Left lung (tissue), 10 donors: ENCODE data around the gene ADAM20. TPM values are rescaled to one million over a fixed set of nuclear protein-coding genes. Genes with fewer than 3 reads are reported as not detected.

Experiments
- ATAC-seq: fragments of 200-7000 bp; cut with Tn5 transposase; one replicate; pipeline ENCODE4 v1.9.1; 2020; ENCODE audit warnings: moderate library complexity
- DNase-seq, 4 donors: peaks; one replicate each; pipeline ENCODE4 v3.0.0-alpha.2; 2013 to 2020
- H3K27ac ChIP-seq, 2 donors: fragments of 200-600 bp; sonication (generic) in 1 of 2; one replicate each; pipeline versions ENCODE4 v1.5.0 to v1.8.0; 2020 to 2021
- H3K27me3 ChIP-seq, 2 donors: fragments of 200-600 bp; sonication (generic) in 1 of 2; one replicate each; pipeline versions ENCODE4 v1.5.0 to v1.8.0; 2020 to 2021
- H3K36me3 ChIP-seq, 2 donors: fragments of 200-600 bp; sonication (generic) in 1 of 2; one replicate each; pipeline versions ENCODE4 v1.5.0 to v1.8.0; 2020 to 2021
- H3K4me1 ChIP-seq, 2 donors: fragments of 200-600 bp; one replicate each; pipeline ENCODE4 v1.8.0; 2021
- H3K4me3 ChIP-seq, 2 donors: fragments of 200-600 bp; sonication (generic) in 1 of 2; one replicate each; pipeline versions ENCODE4 v1.5.0 to v1.8.0; 2020 to 2021; ENCODE audit warnings: mild to moderate bottlenecking in 1 of 2
- H3K9me3 ChIP-seq, 2 donors: fragments of 200-600 bp; sonication (generic) in 1 of 2; one replicate each; pipeline versions ENCODE4 v1.5.0 to v1.8.0; 2020 to 2021
- CTCF ChIP-seq, 2 donors: fragments of 200-600 bp; sonication (generic) in 1 of 2; IDR thresholded peaks; one replicate each; pipeline versions ENCODE4 v1.5.0 to v1.8.0; 2021; ENCODE audit warnings: antibody characterized with exemption in 2 of 2
- intact Hi-C, 2 donors: fragments of 100-400 bp; cut with DNase I; formaldehyde crosslinking; loops; one replicate each; pipeline versions ENCODE4 v1.11.2 to v1.14.2; 2022
- polyA plus RNA-seq, 6 donors: library from polyadenylated mRNA; unstranded; fragments of 120-200 nt; gene quantifications; one replicate each; pipeline ENCODE4 v1.2.1, GENCODE V29; 2013; ENCODE audit not compliant: insufficient read length in 6 of 6
- total RNA-seq, 2 donors: library from RNA; stranded (reverse); fragmentation: NEBNext Ultra II Directional; extraction: Animal tissue kit (Norgen Biotek cat#: 25700); gene quantifications; one replicate each; pipeline ENCODE4 v1.2.1, GENCODE V29; 2021
- donor health status: DM: no; HTN: yes; CAD: no.
- donor health status: DM: no; HTN: no; CAD: no.

ADAM20 gene
- total and polyA plus RNA-seq, 8 donors = 0.16 to 0.92 (median 0.31) TPM

GRCh38 chr14:70563869-70564268, 29.1 kb upstream of the ADAM20 start:
- no peak overlapping the region for H3K27ac ChIP-seq
- H3K36me3 ChIP-seq = peaks cover 0 to 53% of the 10 kb centered on the region in 2 donors
- H3K4me3 ChIP-seq = no peak overlapping the region
- no peak for TF ChIP-seq CTCF (IDR thresholded peaks at IDR 0.05)
- H3K4me1 ChIP-seq = no peaks in the 10 kb centered on the region
- H3K27me3 ChIP-seq = no peaks in the 10 kb centered on the region
- H3K9me3 ChIP-seq = peaks cover 0 to 35% of the 10 kb centered on the region in 2 donors
- no peak for DNase-seq
- intact Hi-C loops = loop anchor here in 1 of 2 donors (10.0 kb wide), 1 partner anchor 609 kb away; no protein-coding TSS in a partner anchor
- ATAC-seq = no peak

GRCh38 chr14:70563417-70563816, 28.6 kb upstream of the ADAM20 start:
- intact Hi-C loops = loop anchor here in 1 of 2 donors (10.0 kb wide), 1 partner anchor 609 kb away; no protein-coding TSS in a partner anchor
- DNase-seq (no peak), ATAC-seq (no peak)
- no peak for TF ChIP-seq CTCF (IDR thresholded peaks at IDR 0.05)
- Histone ChIP-seq H3K4me3 (no peak overlapping the region), H3K4me1 (no peaks in the 10 kb centered on the region), H3K27me3 (no peaks in the 10 kb centered on the region), H3K9me3 (peaks cover 0 to 35% of the 10 kb centered on the region in 2 donors), H3K27ac (no peak overlapping the region), H3K36me3 (peaks cover 0 to 53% of the 10 kb centered on the region in 2 donors)

- H3K9me3 ChIP-seq = peaks cover 0 to 24% of the 10 kb centered on the region in 2 donors
- DNase-seq = no peak
- no peak overlapping the region for H3K27ac ChIP-seq
- no peak overlapping the region for H3K4me3 ChIP-seq
- H3K4me1 ChIP-seq = no peaks in the 10 kb centered on the region
- intact Hi-C loops = no loop called here
- peaks cover 0 to 18% of the 10 kb centered on the region in 2 donors for H3K36me3 ChIP-seq
- no peak for ATAC-seq
- no peaks in the 10 kb centered on the region for H3K27me3 ChIP-seq
- TF ChIP-seq CTCF (IDR thresholded peaks at IDR 0.05) = no peak
These were observed 23.6 kb upstream of the ADAM20 start for GRCh38 chr14:70558356-70558755.

GRCh38 chr14:70555890-70556289, 21.1 kb upstream of the ADAM20 start:
- intact Hi-C loops = no loop called here
- Histone ChIP-seq H3K27ac (no peak overlapping the region), H3K4me1 (no peaks in the 10 kb centered on the region), H3K27me3 (no peaks in the 10 kb centered on the region), H3K4me3 (no peak overlapping the region), H3K9me3 (peaks cover 0 to 5% of the 10 kb centered on the region in 2 donors), H3K36me3 (no peaks in the 10 kb centered on the region)
- TF ChIP-seq CTCF (IDR thresholded peaks at IDR 0.05) = no peak
- DNase-seq (peak in 2 of 4 donors; percentile 5 to 43), ATAC-seq (peak; percentile 61)

- Histone ChIP-seq H3K27me3 (no peaks in the 10 kb centered on the region), H3K9me3 (peaks cover 0 to 14% of the 10 kb centered on the region in 2 donors), H3K36me3 (no peaks in the 10 kb centered on the region), H3K27ac (no peak overlapping the region), H3K4me3 (no peak overlapping the region), H3K4me1 (no peaks in the 10 kb centered on the region)
- ATAC-seq (no peak), DNase-seq (no peak)
- intact Hi-C loops = no loop called here
- TF ChIP-seq CTCF (IDR thresholded peaks at IDR 0.05) = no peak
These were observed 3.3 kb upstream of the ADAM20 start for GRCh38 chr14:70538087-70538486.
